Neural progenitor cell (in vitro differentiated cells): ENCODE measurements around the gene RGS3. TPM values are rescaled to one million over a fixed set of nuclear protein-coding genes. Genes with fewer than 3 reads are reported as not detected.

Experiments
- DNase-seq: peaks from one replicate; pipeline ENCODE4 v3.0.0-alpha.2; 2016; ENCODE audit warnings: low spot score
- H2AFZ ChIP-seq: fragments of 200-600 bp; sonication (generic); replicated peaks from 2 replicates; pipeline ENCODE4 v1.6.1; 2016; ENCODE audit warnings: antibody characterized with exemption
- H3F3A ChIP-seq: fragments of 200-600 bp; sonication (generic); 2 replicates; pipeline ENCODE4 v1.6.1; 2016; ENCODE audit warnings: antibody characterized with exemption, low read depth
- H3K27ac ChIP-seq: fragments of 200-600 bp; sonication (generic); 2 replicates; pipeline ENCODE4 v1.5.1; 2016; ENCODE audit warnings: mild to moderate bottlenecking
- H3K27me3 ChIP-seq: fragments of 200-600 bp; sonication (generic); 2 replicates; pipeline ENCODE4 v1.6.1; 2016; ENCODE audit warnings: mild to moderate bottlenecking, moderate library complexity
- H3K36me3 ChIP-seq: fragments of 200-600 bp; sonication (generic); 2 replicates; pipeline ENCODE4 v1.5.1; 2016
- H3K4me1 ChIP-seq: fragments of 200-600 bp; sonication (generic); 2 replicates; pipeline ENCODE4 v1.6.1; 2016; ENCODE audit warnings: mixed run types
- H3K4me2 ChIP-seq: fragments of 200-600 bp; sonication (generic); 2 replicates; pipeline ENCODE4 v1.6.1; 2016
- H3K4me3 ChIP-seq: fragments of 200-600 bp; sonication (generic); 2 replicates; pipeline ENCODE4 v1.5.1; 2016
- H3K79me2 ChIP-seq: fragments of 200-600 bp; sonication (generic); 2 replicates; pipeline ENCODE4 v1.6.1; 2016; ENCODE audit warnings: low read depth
- H3K9ac ChIP-seq: fragments of 200-600 bp; sonication (generic); 2 replicates; pipeline ENCODE4 v1.6.1; 2016
- H3K9me3 ChIP-seq: fragments of 200-600 bp; sonication (generic); 2 replicates; pipeline ENCODE4 v1.5.1; 2016; ENCODE audit warnings: low read depth
- H4K20me1 ChIP-seq: fragments of 200-600 bp; sonication (generic); 2 replicates; pipeline ENCODE4 v1.6.1; 2016; ENCODE audit warnings: low read depth
- H3K27ac Mint-ChIP-seq: 3 replicates; pipeline ENCODE4 v1.8.0; 2021; ENCODE audit warnings: mixed read lengths
- H3K27me3 Mint-ChIP-seq: 2 replicates; pipeline ENCODE4 v1.8.0; 2022; ENCODE audit warnings: low read depth, mild to moderate bottlenecking, inconsistent platforms, moderate library complexity, mixed read lengths; ENCODE audit not compliant: insufficient read depth
- H3K36me3 Mint-ChIP-seq: 3 replicates; pipeline ENCODE4 v1.8.0; 2021; ENCODE audit warnings: mixed read lengths
- H3K4me1 Mint-ChIP-seq: 3 replicates; pipeline ENCODE4 v1.8.0; 2021; ENCODE audit warnings: mixed read lengths
- H3K4me3 Mint-ChIP-seq: 3 replicates; pipeline ENCODE4 v1.8.0; 2021; ENCODE audit warnings: mild to moderate bottlenecking, moderate library complexity, mixed read lengths
- H3K9me3 Mint-ChIP-seq: 3 replicates; pipeline ENCODE4 v1.8.0; 2020; ENCODE audit warnings: mixed read lengths
- EZH2 ChIP-seq: fragments of 200-600 bp; sonication (generic); IDR thresholded peaks from 2 replicates; pipeline ENCODE4 v1.6.1; 2017; ENCODE audit warnings: antibody characterized with exemption, mild to moderate bottlenecking, moderate library complexity
- EZH2phosphoT487 ChIP-seq: fragments of 200-600 bp; sonication (generic); IDR thresholded peaks from 2 replicates; pipeline ENCODE4 v1.6.1; 2017; ENCODE audit warnings: antibody characterized with exemption
- total RNA-seq: library from RNA; depleted of rRNA; stranded (reverse); fragments of >200 nt; gene quantifications from 2 replicates; pipeline ENCODE4 v1.2.3, GENCODE V29; 2015; ENCODE audit warnings: low replicate concordance
- TF ChIP-seq, protein P1 (sequence below): fragments of 200-600 bp; sonication (generic); IDR thresholded peaks from 2 replicates; pipeline ENCODE4 v1.5.1; 2017; ENCODE audit warnings: antibody characterized with exemption, mild to moderate bottlenecking

The RGS3 gene
- total RNA-seq, 1 donor from 2014 or later = 30.3 TPM

DNA sequence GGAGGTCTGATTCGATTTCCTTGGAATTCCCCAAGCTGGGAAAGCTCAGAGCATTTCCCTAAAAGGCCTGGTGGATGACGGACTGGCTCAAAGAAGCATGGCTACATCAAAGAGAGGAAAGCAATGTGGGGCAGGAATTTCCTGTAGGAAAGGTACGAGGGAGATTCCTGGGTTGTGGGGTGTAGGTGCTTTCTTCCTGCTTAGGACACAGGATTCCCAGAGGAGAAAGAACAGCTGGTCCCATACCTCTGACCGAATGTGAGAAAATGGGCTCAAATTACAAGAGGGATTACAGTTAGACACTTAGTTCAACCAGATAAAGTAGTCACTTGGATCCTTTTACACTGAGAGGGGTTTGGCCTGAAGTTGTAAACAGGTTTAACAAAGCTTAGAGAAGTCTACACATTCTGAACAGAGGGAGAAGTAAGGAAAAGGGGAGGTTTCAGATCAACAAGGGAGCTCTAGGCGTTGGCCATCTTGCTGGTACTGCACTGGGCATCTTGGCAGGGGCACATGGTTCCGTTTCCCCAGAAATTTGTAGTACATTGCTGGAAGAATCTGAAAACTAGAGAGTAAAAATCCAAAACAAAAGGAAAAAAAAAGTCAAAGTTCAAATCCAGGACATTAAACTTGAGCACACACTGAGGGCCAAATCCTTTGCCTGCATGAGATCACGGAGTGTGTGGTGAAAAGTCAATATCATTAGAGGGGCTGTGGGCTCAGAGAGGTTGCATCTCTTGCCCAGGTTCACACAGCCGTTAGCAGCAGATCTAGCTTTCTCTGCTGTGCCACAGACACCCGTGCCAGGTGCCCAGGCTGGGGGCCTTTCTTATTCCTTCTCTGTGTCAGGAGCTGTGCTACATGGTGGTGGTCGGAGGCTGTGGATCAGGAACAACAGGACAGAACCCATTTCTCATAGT lies 171.3 kb downstream of the RGS3 start:
- peak overlapping the region; percentile 1 for H3K4me2 ChIP-seq
- H3K27me3 ChIP-seq = no peaks in the 10 kb centered on the region
- TF ChIP-seq, protein P1, sequence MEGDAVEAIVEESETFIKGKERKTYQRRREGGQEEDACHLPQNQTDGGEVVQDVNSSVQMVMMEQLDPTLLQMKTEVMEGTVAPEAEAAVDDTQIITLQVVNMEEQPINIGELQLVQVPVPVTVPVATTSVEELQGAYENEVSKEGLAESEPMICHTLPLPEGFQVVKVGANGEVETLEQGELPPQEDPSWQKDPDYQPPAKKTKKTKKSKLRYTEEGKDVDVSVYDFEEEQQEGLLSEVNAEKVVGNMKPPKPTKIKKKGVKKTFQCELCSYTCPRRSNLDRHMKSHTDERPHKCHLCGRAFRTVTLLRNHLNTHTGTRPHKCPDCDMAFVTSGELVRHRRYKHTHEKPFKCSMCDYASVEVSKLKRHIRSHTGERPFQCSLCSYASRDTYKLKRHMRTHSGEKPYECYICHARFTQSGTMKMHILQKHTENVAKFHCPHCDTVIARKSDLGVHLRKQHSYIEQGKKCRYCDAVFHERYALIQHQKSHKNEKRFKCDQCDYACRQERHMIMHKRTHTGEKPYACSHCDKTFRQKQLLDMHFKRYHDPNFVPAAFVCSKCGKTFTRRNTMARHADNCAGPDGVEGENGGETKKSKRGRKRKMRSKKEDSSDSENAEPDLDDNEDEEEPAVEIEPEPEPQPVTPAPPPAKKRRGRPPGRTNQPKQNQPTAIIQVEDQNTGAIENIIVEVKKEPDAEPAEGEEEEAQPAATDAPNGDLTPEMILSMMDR = no peak
- TF ChIP-seq EZH2phosphoT487 (no peak), EZH2 (no peak)
- H3K27ac Mint-ChIP-seq = peak overlapping the region; percentile 8
- peaks cover 39% of the 10 kb centered on the region for H3K4me1 Mint-ChIP-seq
- no peaks in the 10 kb centered on the region for H3K79me2 ChIP-seq
- H3K27ac ChIP-seq = no peak overlapping the region
- H3K36me3 ChIP-seq = no peaks in the 10 kb centered on the region
- H3F3A ChIP-seq = no peaks in the 10 kb centered on the region
- no peak overlapping the region for H3K9ac ChIP-seq
- no peaks in the 10 kb centered on the region for H4K20me1 ChIP-seq
- peaks cover 8% of the 10 kb centered on the region for H3K27me3 Mint-ChIP-seq
- H3K4me3 ChIP-seq = no peak overlapping the region
- H3K36me3 Mint-ChIP-seq = no peaks in the 10 kb centered on the region
- no peak for DNase-seq
- no peaks in the 10 kb centered on the region for H3K9me3 ChIP-seq
- no peak overlapping the region for H3K4me3 Mint-ChIP-seq
- H3K4me1 ChIP-seq = peaks cover 10% of the 10 kb centered on the region
- peak overlapping the region; percentile 0 for H2AFZ ChIP-seq
- H3K9me3 Mint-ChIP-seq = no peaks in the 10 kb centered on the region

DNA sequence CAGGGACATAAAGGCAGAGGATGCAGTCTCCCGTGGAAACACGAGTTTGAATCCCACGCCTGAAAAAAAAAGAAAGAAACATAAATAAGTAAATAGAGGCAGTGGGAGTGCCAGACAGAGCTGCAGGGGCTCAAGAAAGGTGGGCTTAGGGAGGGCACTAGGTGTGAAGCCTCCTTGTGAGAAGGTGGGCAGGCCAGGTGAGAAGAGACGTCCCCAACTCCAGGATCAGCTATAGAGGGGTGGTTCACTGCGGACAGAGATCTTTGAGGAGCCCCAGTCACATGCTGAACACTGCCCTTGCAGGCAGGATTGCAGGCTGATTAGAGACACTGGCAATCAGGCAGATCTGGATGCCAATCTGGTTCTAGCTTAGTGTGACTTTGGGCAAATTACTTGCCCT lies 172.1 kb downstream of the RGS3 start:
- Histone ChIP-seq H3K4me2 (no peak overlapping the region), H3F3A (no peaks in the 10 kb centered on the region), H2AFZ (no peak overlapping the region), H3K4me1 (peaks cover 10% of the 10 kb centered on the region), H3K9me3 (no peaks in the 10 kb centered on the region), H3K27ac (no peak overlapping the region), H3K9ac (no peak overlapping the region), H3K4me3 (no peak overlapping the region), H4K20me1 (no peaks in the 10 kb centered on the region), H3K27me3 (no peaks in the 10 kb centered on the region), H3K79me2 (no peaks in the 10 kb centered on the region), H3K36me3 (no peaks in the 10 kb centered on the region)
- H3K4me3 Mint-ChIP-seq = no peak overlapping the region
- no peaks in the 10 kb centered on the region for H3K36me3 Mint-ChIP-seq
- no peak for TF ChIP-seq EZH2phosphoT487
- TF ChIP-seq, protein P1 = no peak
- TF ChIP-seq EZH2 = no peak
- DNase-seq = no peak
- peak overlapping the region; percentile 68 for H3K27ac Mint-ChIP-seq
- no peaks in the 10 kb centered on the region for H3K9me3 Mint-ChIP-seq
- H3K27me3 Mint-ChIP-seq = peaks cover 8% of the 10 kb centered on the region
- H3K4me1 Mint-ChIP-seq = peaks cover 39% of the 10 kb centered on the region

DNA sequence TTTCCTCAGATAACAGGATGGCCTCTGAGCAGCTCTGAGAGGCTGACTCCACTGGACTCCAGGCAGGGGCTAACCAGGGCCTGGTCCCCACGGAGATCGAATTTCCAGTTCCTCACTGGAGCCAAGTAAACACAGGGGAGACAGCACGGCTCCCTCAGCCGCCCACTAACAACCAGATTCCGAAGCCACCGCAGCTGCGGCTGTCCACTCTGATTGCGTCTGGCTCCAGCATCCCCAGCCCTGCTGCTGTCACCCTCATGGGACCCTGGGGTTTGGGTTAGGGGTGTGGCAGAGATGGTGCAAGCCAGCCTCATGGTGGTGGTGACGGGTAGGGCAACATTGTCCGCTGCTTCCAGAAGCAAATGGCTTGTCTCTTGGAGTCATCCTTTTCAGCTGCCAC lies 172.6 kb downstream of the RGS3 start:
- Mint-ChIP-seq H3K27ac (peak overlapping the region; percentile 68), H3K4me1 (peaks cover 39% of the 10 kb centered on the region), H3K36me3 (no peaks in the 10 kb centered on the region), H3K4me3 (no peak overlapping the region), H3K9me3 (no peaks in the 10 kb centered on the region), H3K27me3 (peaks cover 8% of the 10 kb centered on the region)
- H3K27ac ChIP-seq = no peak overlapping the region
- no peaks in the 10 kb centered on the region for H3K36me3 ChIP-seq
- H4K20me1 ChIP-seq = no peaks in the 10 kb centered on the region
- H3K79me2 ChIP-seq = no peaks in the 10 kb centered on the region
- no peaks in the 10 kb centered on the region for H3K27me3 ChIP-seq
- no peaks in the 10 kb centered on the region for H3F3A ChIP-seq
- no peak overlapping the region for H3K9ac ChIP-seq
- H3K4me2 ChIP-seq = no peak overlapping the region
- DNase-seq = no peak
- H2AFZ ChIP-seq = no peak overlapping the region
- no peaks in the 10 kb centered on the region for H3K9me3 ChIP-seq
- no peak overlapping the region for H3K4me3 ChIP-seq
- TF ChIP-seq EZH2phosphoT487 (no peak), EZH2 (no peak)
- TF ChIP-seq, protein P1 = no peak
- H3K4me1 ChIP-seq = peaks cover 10% of the 10 kb centered on the region
